Common myeloid progenitor, CD34-positive (primary cell): ENCODE data around the gene DYNC2LI1.

Experiments used
- CTCF ChIA-PET: fragments of 350-600 bp; sonication (Branson Sonifier 250); formaldehyde crosslinking; loops from one replicate; lab custom pipeline; 2021; ENCODE audit warnings: antibody characterized with exemption; lab: Charles Lee
- POLR2A ChIA-PET: fragments of 350-600 bp; sonication (Branson Sonifier 250); formaldehyde crosslinking; loops from one replicate; lab custom pipeline; 2021; ENCODE audit warnings: antibody characterized with exemption; lab: Charles Lee
- DNase-seq, 3 donors: peaks; one replicate each; pipeline versions ENCODE4 v3.0.0 to v3.0.0-alpha.2; 2013
- H3K27ac ChIP-seq, 2 experiments: 1 replicate in 1 of 2; 2 replicates in 1 of 2; pipeline ENCODE4 v1.7.0; 2013; ENCODE audit warnings: inconsistent platforms in 2 of 2, low read length in 2 of 2, mild to moderate bottlenecking in 2 of 2, low read depth in 1 of 2, moderate library complexity in 1 of 2; ENCODE audit not compliant: severe bottlenecking in 2 of 2, insufficient read depth in 1 of 2, poor library complexity in 1 of 2
- H3K27me3 ChIP-seq, 5 experiments: replicated peaks in 2 of 5; 1 replicate in 3 of 5; 2 replicates in 2 of 5; pipeline versions ENCODE4 v1.6.1 to v1.7.0; 2013; ENCODE audit warnings: low read length in 4 of 5, mild to moderate bottlenecking in 2 of 5, moderate library complexity in 2 of 5, inconsistent platforms in 1 of 5; ENCODE audit not compliant: insufficient read depth in 5 of 5, control insufficient read depth in 4 of 5
- H3K36me3 ChIP-seq, 4 experiments: 1 replicate in 2 of 4; 2 replicates in 2 of 4; pipeline versions ENCODE4 v1.6.1 to v1.7.0; 2013; ENCODE audit warnings: low read length in 3 of 4, control low read depth in 1 of 4, mild to moderate bottlenecking in 1 of 4; ENCODE audit not compliant: control insufficient read depth in 4 of 4, insufficient read depth in 4 of 4
- H3K4me1 ChIP-seq, 4 experiments: 1 replicate in 3 of 4; 2 replicates in 1 of 4; pipeline versions ENCODE4 v1.6.1 to v1.7.1; 2013; ENCODE audit warnings: low read length in 3 of 4, mild to moderate bottlenecking in 3 of 4, control low read depth in 1 of 4, inconsistent platforms in 1 of 4, moderate library complexity in 1 of 4; ENCODE audit not compliant: control insufficient read depth in 4 of 4, insufficient read depth in 4 of 4; ENCODE audit errors: control extremely low read depth in 1 of 4
- H3K4me3 ChIP-seq, 7 experiments: 1 replicate in 4 of 7; 2 replicates in 3 of 7; pipeline versions ENCODE4 v1.5.1 to v1.7.0; 2013; ENCODE audit warnings: mild to moderate bottlenecking in 7 of 7, low read length in 6 of 7, moderate library complexity in 6 of 7, inconsistent platforms in 2 of 7, low read depth in 2 of 7, control low read depth in 1 of 7; ENCODE audit not compliant: insufficient read depth in 4 of 7, control insufficient read depth in 1 of 7; ENCODE audit errors: extremely low read depth in 1 of 7
- H3K9me3 ChIP-seq, 5 experiments: 1 replicate in 4 of 5; 2 replicates in 1 of 5; pipeline versions ENCODE4 v1.6.1 to v1.7.1; 2013; ENCODE audit warnings: low read length in 4 of 5, mild to moderate bottlenecking in 2 of 5, inconsistent platforms in 1 of 5, low read depth in 1 of 5, moderate library complexity in 1 of 5; ENCODE audit not compliant: control insufficient read depth in 4 of 5, insufficient read depth in 2 of 5; ENCODE audit errors: control extremely low read depth in 1 of 5
- WGBS: methylation state at CpG from one replicate; pipeline ENCODE4 v1.1.5; 2013; ENCODE audit not compliant: insufficient coverage; 5-methylcytosine and 5-hydroxymethylcytosine counted together

DYNC2LI1 gene

GRCh38 chr2:43778233-43778632, 4.4 kb downstream of the DYNC2LI1 start:
- Histone ChIP-seq H3K27ac (no peak overlapping the region), H3K36me3 (peaks cover 0 to 5% (median 2%) of the 10 kb centered on the region in 4 experiments), H3K4me3 (no peak overlapping the region), H3K9me3 (no peaks in the 10 kb centered on the region), H3K27me3 (no peaks in the 10 kb centered on the region), H3K4me1 (peaks cover 3 to 8% (median 6%) of the 10 kb centered on the region in 4 experiments)
- WGBS = 100% methylated on average over 3 of the region's 8 CpGs
- ChIA-PET POLR2A (no interaction called here), CTCF (no interaction called here)
- DNase-seq = no peak

- CTCF ChIA-PET = no interaction called here
These were observed 14.1 kb downstream of the DYNC2LI1 start for GRCh38 chr2:43787895-43788294.

GRCh38 chr2:43788646-43789045, 14.8 kb downstream of the DYNC2LI1 start:
- DNase-seq = no peak
- Histone ChIP-seq H3K27me3 (no peaks in the 10 kb centered on the region), H3K27ac (no peak overlapping the region), H3K36me3 (peaks cover 0 to 11% (median 5%) of the 10 kb centered on the region in 4 experiments), H3K4me1 (no peaks in the 10 kb centered on the region), H3K9me3 (no peaks in the 10 kb centered on the region), H3K4me3 (no peak overlapping the region)
- 100% methylated on average over 1 of the region's 1 CpG for WGBS
- POLR2A ChIA-PET = no interaction called here
- CTCF ChIA-PET = no interaction called here

More at GRCh38 chr2:43787895-43788294, 14.1 kb downstream of the DYNC2LI1 start:
- no peak overlapping the region for H3K27ac ChIP-seq
- H3K27me3 ChIP-seq = no peaks in the 10 kb centered on the region
- H3K9me3 ChIP-seq = no peaks in the 10 kb centered on the region
- no peak overlapping the region for H3K4me3 ChIP-seq
- no peaks in the 10 kb centered on the region for H3K4me1 ChIP-seq
- POLR2A ChIA-PET = no interaction called here
- no peak for DNase-seq
- peaks cover 0 to 11% (median 5%) of the 10 kb centered on the region in 4 experiments for H3K36me3 ChIP-seq

GRCh38 chr2:43790147-43790546, 16.3 kb downstream of the DYNC2LI1 start:
- Histone ChIP-seq H3K4me3 (no peak overlapping the region), H3K27ac (no peak overlapping the region), H3K36me3 (peaks cover 0 to 11% (median 2%) of the 10 kb centered on the region in 4 experiments), H3K4me1 (no peaks in the 10 kb centered on the region), H3K27me3 (no peaks in the 10 kb centered on the region), H3K9me3 (no peaks in the 10 kb centered on the region)
- POLR2A ChIA-PET = no interaction called here
- CTCF ChIA-PET = interaction anchor here (0.8 kb wide), 1 partner anchor 10 kb away, joined by 3 read pairs; no protein-coding TSS in a partner anchor
- WGBS = no CpG with 5 or more reads among the region's 5 CpGs
- no peak for DNase-seq

- H3K36me3 ChIP-seq = peaks cover 0 to 11% (median 2%) of the 10 kb centered on the region in 4 experiments
- no peak for DNase-seq
- CTCF ChIA-PET = interaction anchor here (1.5 kb wide), 1 partner anchor 10 kb away, joined by 3 read pairs; no protein-coding TSS in a partner anchor
These were observed 17.4 kb downstream of the DYNC2LI1 start for GRCh38 chr2:43791035-43791765.

GRCh38 chr2:43792653-43793052, 18.8 kb downstream of the DYNC2LI1 start:
- WGBS = no CpG with 5 or more reads among the region's 3 CpGs
- no peaks in the 10 kb centered on the region for H3K27me3 ChIP-seq
- H3K9me3 ChIP-seq = no peaks in the 10 kb centered on the region
- no peak for DNase-seq
- H3K27ac ChIP-seq = no peak overlapping the region
- peaks cover 2 to 9% (median 3%) of the 10 kb centered on the region in 4 experiments for H3K36me3 ChIP-seq
- no peaks in the 10 kb centered on the region for H3K4me1 ChIP-seq
- CTCF ChIA-PET = interaction anchor here (1.5 kb wide), 1 partner anchor 8 kb away, joined by 3 read pairs; no protein-coding TSS in a partner anchor
- POLR2A ChIA-PET = no interaction called here
- H3K4me3 ChIP-seq = no peak overlapping the region

More at GRCh38 chr2:43791035-43791765, 17.4 kb downstream of the DYNC2LI1 start:
- Histone ChIP-seq H3K27me3 (no peaks in the 10 kb centered on the region), H3K4me1 (no peaks in the 10 kb centered on the region), H3K9me3 (no peaks in the 10 kb centered on the region), H3K27ac (no peak overlapping the region), H3K4me3 (no peak overlapping the region)
- POLR2A ChIA-PET = no interaction called here
- WGBS = 100% methylated on average over 1 of the region's 2 CpGs

- H3K4me1 ChIP-seq = no peaks in the 10 kb centered on the region
- POLR2A ChIA-PET = no interaction called here
- H3K27ac ChIP-seq = no peak overlapping the region
- WGBS = 95% methylated on average over 7 of the region's 9 CpGs
- CTCF ChIA-PET = no interaction called here
- DNase-seq = no peak
- H3K36me3 ChIP-seq = peaks cover under 1 to 6% (median 3%) of the 10 kb centered on the region in 4 experiments
- H3K9me3 ChIP-seq = no peaks in the 10 kb centered on the region
- no peak overlapping the region for H3K4me3 ChIP-seq
- no peaks in the 10 kb centered on the region for H3K27me3 ChIP-seq
These were observed 21.1 kb downstream of the DYNC2LI1 start for GRCh38 chr2:43794956-43795355.
